GM12878 (cell line): Measurements from ENCODE around the gene LRRC7. TPM values are rescaled to one million over a fixed set of nuclear protein-coding genes. Genes with fewer than 3 reads are reported as not detected.

ENCODE experiments used
- ATAC-seq: fragments of 200-7000 bp; cut with Tn5 transposase; 3 replicates; pipeline ENCODE4 v1.9.1; 2020; ENCODE audit warnings: mild to moderate bottlenecking, moderate library complexity
- BruUV-seq: library from RNA; stranded (reverse); fragments of 400-500 nt; replicated peaks from 2 replicates; lab custom pipeline; 2021; lab: Mats Ljungman, UMichigan
- CTCF ChIA-PET: fragments of 300-600 bp; sonication (Branson Sonifier 250); formaldehyde crosslinking; extraction: SDS; loops from one replicate; lab custom pipeline; 2021; ENCODE audit warnings: inconsistent platforms; lab: Yijun Ruan, JAX
- POLR2A ChIA-PET: fragments of 350-600 bp; formaldehyde crosslinking; extraction: SDS; loops from one replicate; lab custom pipeline; 2021; ENCODE audit warnings: inconsistent platforms; lab: Charles Lee
- RAD21 ChIA-PET: fragments of 300-600 bp; sonication (Branson Sonifier 250); formaldehyde crosslinking; loops from one replicate; lab custom pipeline; 2023; ENCODE audit warnings: antibody characterized with exemption; ENCODE audit not compliant: unreplicated experiment; lab: Charles Lee
- SMC1A ChIA-PET: fragments of 300-600 bp; sonication (Branson Sonifier 250); formaldehyde crosslinking; loops from one replicate; lab custom pipeline; 2023; ENCODE audit not compliant: unreplicated experiment, uncharacterized antibody; lab: Charles Lee
- DNase-seq: peaks from one replicate; pipeline ENCODE4 v3.0.0-alpha.2; 2011; ENCODE audit warnings: low read depth, low spot score
- FAIRE-seq: peaks from 3 replicates; lab custom pipeline; 2011; peaks lifted over from hg19 to GRCh38; lab: Jason Lieb, UNC
- H2AFZ ChIP-seq: 2 replicates; pipeline ENCODE4 v1.6.0; 2011; ENCODE audit warnings: low read depth, low read length, control low read depth; ENCODE audit not compliant: control insufficient read depth
- H3K27ac ChIP-seq: 2 replicates; pipeline ENCODE4 v1.5.1; 2011; ENCODE audit warnings: control low read depth; ENCODE audit not compliant: control insufficient read depth, insufficient read depth
- H3K27me3 ChIP-seq, 2 experiments: replicated peaks in 1 of 2; 2 replicates each; pipeline versions ENCODE4 v1.6.0 to v1.6.1; 2011; ENCODE audit warnings: low read length in 1 of 2; ENCODE audit not compliant: control insufficient read depth in 2 of 2, insufficient read depth in 2 of 2
- H3K36me3 ChIP-seq, 2 experiments: 2 replicates each; pipeline ENCODE4 v1.5.1; 2011; ENCODE audit warnings: low read length in 1 of 2; ENCODE audit not compliant: control insufficient read depth in 2 of 2, insufficient read depth in 2 of 2
- H3K4me1 ChIP-seq: 2 replicates; pipeline ENCODE4 v1.6.1; 2011; ENCODE audit warnings: mild to moderate bottlenecking, low read length, moderate library complexity, mixed read lengths; ENCODE audit not compliant: control insufficient read depth, insufficient read depth
- H3K4me2 ChIP-seq: 2 replicates; pipeline ENCODE4 v1.6.0; 2011; ENCODE audit warnings: control low read depth; ENCODE audit not compliant: control insufficient read depth, insufficient read depth
- H3K4me3 ChIP-seq: fragments of 200-600 bp; sonication (generic); 2 replicates; pipeline ENCODE4 v1.5.1; 2016
- H3K79me2 ChIP-seq: 2 replicates; pipeline ENCODE4 v1.6.0; 2011; ENCODE audit warnings: low read length; ENCODE audit not compliant: control insufficient read depth, insufficient read depth
- H3K9ac ChIP-seq: 2 replicates; pipeline ENCODE4 v1.8.0; 2011; ENCODE audit warnings: low read length, control low read depth, mixed read lengths; ENCODE audit not compliant: control insufficient read depth, insufficient read depth
- H3K9me3 ChIP-seq: replicated peaks from 3 replicates; pipeline ENCODE4 v1.5.1; 2011; ENCODE audit warnings: mild to moderate bottlenecking, low read length; ENCODE audit not compliant: control insufficient read depth, insufficient read depth
- H4K20me1 ChIP-seq: 2 replicates; pipeline ENCODE4 v1.6.0; 2011; ENCODE audit not compliant: control insufficient read depth, insufficient read depth
- CHD4 ChIP-seq: fragments of 200-600 bp; sonication (generic); IDR thresholded peaks from 2 replicates; pipeline ENCODE4 v1.6.1; 2016; ENCODE audit warnings: mild to moderate bottlenecking
- E4F1 ChIP-seq: fragments of 450-650 bp; IDR thresholded peaks from 2 replicates; pipeline ENCODE4 v1.6.1; 2018; ENCODE audit warnings: borderline replicate concordance, mild to moderate bottlenecking; ENCODE audit not compliant: partially characterized antibody
- HDAC2 ChIP-seq: fragments of 200-600 bp; sonication (generic); IDR thresholded peaks from 2 replicates; pipeline ENCODE4 v1.6.1; 2017
- IKZF2 ChIP-seq, 2 experiments: fragments of 450-650 bp; IDR thresholded peaks; 2 replicates each; pipeline ENCODE4 v1.6.1; 2017; ENCODE audit warnings: mild to moderate bottlenecking in 2 of 2, moderate library complexity in 2 of 2
- IRF4 ChIP-seq: IDR thresholded peaks from 2 replicates; pipeline ENCODE4 v1.6.1; 2011; ENCODE audit warnings: low read depth, low read length
- NFXL1 ChIP-seq: fragments of 450-650 bp; IDR thresholded peaks from 2 replicates; pipeline ENCODE4 v1.6.1; 2017; ENCODE audit warnings: antibody characterized with exemption, mild to moderate bottlenecking, borderline replicate concordance
- PKNOX1 ChIP-seq: fragments of 450-650 bp; IDR thresholded peaks from 2 replicates; pipeline ENCODE4 v1.6.1; 2016; ENCODE audit warnings: mild to moderate bottlenecking
- POU2F2 ChIP-seq: IDR thresholded peaks from 3 replicates; pipeline ENCODE4 v1.6.1; 2011; ENCODE audit warnings: low read depth, mild to moderate bottlenecking, low read length, borderline replicate concordance
- RBBP5 ChIP-seq: fragments of 200-600 bp; sonication (generic); conservative IDR thresholded peaks from 2 replicates; pipeline ENCODE4 v1.6.1; 2016
- RCOR1 ChIP-seq: conservative IDR thresholded peaks from 2 replicates; pipeline ENCODE4 v1.6.1; 2012; ENCODE audit warnings: low read depth, low read length, improper control_type of control experiment
- RELB ChIP-seq: fragments of 450-650 bp; IDR thresholded peaks from 2 replicates; pipeline ENCODE4 v1.6.1; 2017; ENCODE audit warnings: low read depth, mild to moderate bottlenecking, moderate library complexity
- SMAD1 ChIP-seq: fragments of 450-650 bp; IDR thresholded peaks from 2 replicates; pipeline ENCODE4 v1.6.1; 2018; ENCODE audit warnings: mild to moderate bottlenecking, low read depth; ENCODE audit not compliant: partially characterized antibody
- SREBF2 ChIP-seq: IDR thresholded peaks from 2 replicates; pipeline ENCODE4 v1.6.1; 2012; ENCODE audit warnings: mild to moderate bottlenecking, low read length
- YY1 ChIP-seq: IDR thresholded peaks from 2 replicates; pipeline ENCODE4 v1.6.1; 2011; ENCODE audit warnings: low read depth, mild to moderate bottlenecking, low read length
- ZNF207 ChIP-seq: fragments of 450-650 bp; IDR thresholded peaks from 2 replicates; pipeline ENCODE4 v1.6.1; 2014; ENCODE audit warnings: antibody characterized with exemption, mild to moderate bottlenecking, borderline replicate concordance
- ZNF274 ChIP-seq: IDR thresholded peaks from one replicate; pipeline ENCODE4 v1.8.0; 2011; ENCODE audit not compliant: insufficient read length, insufficient read depth
- ZSCAN29 ChIP-seq: fragments of 450-650 bp; IDR thresholded peaks from 2 replicates; pipeline ENCODE4 v1.6.1; 2017; ENCODE audit warnings: mild to moderate bottlenecking, moderate library complexity
- ZZZ3 ChIP-seq: IDR thresholded peaks from 2 replicates; pipeline ENCODE4 v1.6.1; 2011; ENCODE audit warnings: low read depth; ENCODE audit not compliant: control insufficient read depth, insufficient read length
- in situ Hi-C: fragments of 300-500 bp; cut with MboI; formaldehyde crosslinking; loops from 9 replicates; pipeline ENCODE4 v1.14.3; 2018; ENCODE audit warnings: mixed read lengths
- intact Hi-C: fragments of 100-400 bp; cut with micrococcal nuclease; formaldehyde crosslinking; loops from one replicate; pipeline ENCODE4 v1.14.2; 2022; ENCODE audit not compliant: unreplicated experiment
- polyA plus RNA-seq, 11 experiments: library from polyadenylated mRNA; depleted of rRNA in 4 of 11; unstranded in 6 of 11; stranded (reverse) in 5 of 11; fragments of >200 nt; fragmentation: Nextera tagmentation in 4 of 11; fragmentation: Illumina TruSeq in 1 of 11; extraction: Ambion mirVana in 4 of 11; extraction: Trizol in 1 of 11; gene quantifications; 1 replicate in 1 of 11; 2 replicates in 10 of 11; pipeline versions ENCODE4 v1.2.1 to v1.2.3, GENCODE V29; 2011 to 2016; ENCODE audit warnings: inconsistent platforms in 2 of 11, missing spikeins in 2 of 11, low read depth in 1 of 11
- total RNA-seq, 4 experiments: library from RNA; depleted of rRNA in 3 of 4; stranded (reverse); fragments of >200 nt in 3 of 4; fragmentation: Illumina TruSeq in 1 of 4; extraction: Trizol in 1 of 4; gene quantifications; 2 replicates each; pipeline versions ENCODE4 v1.2.1 to v1.2.3, GENCODE V29; 2013 to 2021

LRRC7 gene
- total and polyA plus RNA-seq, 10 of the 15 experiments (the other 5 are each of a cell fraction or from before 2014, with no cell fraction given): 0.05 to 1.4 (median 0.24) TPM; not detected in 5

GRCh38 chr1:70146488-70146887, 578.8 kb downstream of the LRRC7 start:
- no TSS peak for BruUV-seq
- ChIA-PET CTCF (interaction anchor here (1.3 kb wide), 1 partner anchor 13 kb away, joined by 5 read pairs; no protein-coding TSS in a partner anchor), RAD21 (interaction anchor here (0.9 kb wide), 1 partner anchor 138 kb away, joined by 3 read pairs; no protein-coding TSS in a partner anchor)
- no peak for FAIRE-seq
- no peak for ATAC-seq
- Histone ChIP-seq H3K4me2 (no peak overlapping the region), H3K36me3 (peaks cover 0 to 3% of the 10 kb centered on the region in 2 experiments; a peak in 1 of 4 replicates), H4K20me1 (no peaks in the 10 kb centered on the region)
- TF ChIP-seq SREBF2 (no peak), RCOR1 (no peak), ZNF274 (no peak), PKNOX1 (no peak), SMAD1 (no peak), HDAC2 (no peak), E4F1 (no peak), IRF4 (no peak), RELB (no peak), ZNF207 (no peak), IKZF2 (IDR thresholded peaks at IDR 0.05) (no peak), ZSCAN29 (no peak), RBBP5 (no peak), ZZZ3 (no peak), POU2F2 (no peak), CHD4 (no peak), YY1 (no peak), NFXL1 (no peak)
- TF ChIP-seq, all 136 proteins: peak for 0
- intact Hi-C loops: no loop called here
- H3K4me1 ChIP-seq: no peaks in the 10 kb centered on the region
- H3K27ac ChIP-seq: no peak overlapping the region
- H3K9me3 ChIP-seq: no peaks in the 10 kb centered on the region
- H3K79me2 ChIP-seq: no peaks in the 10 kb centered on the region
- DNase-seq: no peak
- no peak overlapping the region for H2AFZ ChIP-seq
- no peaks in the 10 kb centered on the region for H3K27me3 ChIP-seq
- ChIA-PET POLR2A (no interaction called here), SMC1A (no interaction called here)
- H3K9ac ChIP-seq: no peak overlapping the region
- H3K4me3 ChIP-seq: no peak overlapping the region
- in situ Hi-C loops: no loop called here
